ENCODE measurements around the gene CDRT4.

CDRT4 gene

GRCh38 chr17:15492186-15492585 lies 24.8 kb upstream of the CDRT4 start:
- DNase-seq: no peak

DNA sequence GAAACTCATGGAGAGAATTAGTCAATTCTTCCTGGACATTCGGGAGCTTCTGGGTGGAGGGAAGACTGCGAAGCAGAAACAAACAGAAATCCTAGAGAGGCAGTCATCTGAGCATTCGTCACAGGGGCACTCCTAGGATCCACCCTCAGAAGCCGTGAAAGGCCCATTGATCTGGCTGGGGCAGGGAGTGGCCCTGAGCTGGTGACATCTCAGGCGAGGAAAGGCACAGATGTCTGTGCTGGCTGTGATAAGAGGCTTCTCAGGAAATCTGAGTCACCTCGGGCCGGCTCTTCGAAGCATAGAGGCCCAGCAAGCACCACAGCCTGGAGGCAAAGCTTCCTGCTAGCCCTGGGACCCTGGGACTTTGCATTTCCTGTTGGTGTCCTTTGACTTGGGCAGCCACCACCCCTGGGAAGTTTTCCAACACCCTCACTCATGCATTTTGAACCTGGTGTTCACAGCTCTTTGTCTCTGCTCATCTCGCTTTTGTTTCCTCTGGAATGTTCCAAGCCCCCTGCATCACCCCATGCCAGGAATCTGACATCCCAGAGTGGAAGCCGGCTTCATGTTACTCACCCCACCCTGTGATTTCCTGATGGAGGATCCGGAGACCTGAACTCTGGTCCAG lies 23.3 kb upstream of the CDRT4 start:
- no peak for DNase-seq

DNA sequence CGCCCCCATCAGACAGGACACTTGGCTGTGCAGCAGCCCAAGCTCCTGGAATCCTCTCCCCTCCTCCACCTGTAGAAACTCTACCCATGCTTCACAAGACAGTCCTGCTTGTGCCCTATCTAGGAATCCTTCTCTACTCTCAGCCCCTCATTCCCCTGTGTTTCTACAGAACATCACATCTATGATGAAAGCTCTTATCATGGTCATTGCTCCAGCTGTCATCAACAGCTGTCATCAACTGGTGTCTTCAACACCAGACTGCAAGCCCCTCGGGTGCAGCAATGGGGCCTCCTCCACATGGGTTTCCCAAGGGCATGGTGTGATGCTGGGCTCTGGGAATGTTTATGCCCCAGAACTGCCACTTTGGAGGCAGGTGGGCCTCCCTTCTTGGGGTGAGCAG lies 21.1 kb upstream of the CDRT4 start:
- no peak for DNase-seq

GRCh38 chr17:15485045-15485444 lies 17.6 kb upstream of the CDRT4 start:
- DNase-seq: no peak

- no peak for DNase-seq
Observed at GRCh38 chr17:15483431-15483830, 16.0 kb upstream of the CDRT4 start.

DNA sequence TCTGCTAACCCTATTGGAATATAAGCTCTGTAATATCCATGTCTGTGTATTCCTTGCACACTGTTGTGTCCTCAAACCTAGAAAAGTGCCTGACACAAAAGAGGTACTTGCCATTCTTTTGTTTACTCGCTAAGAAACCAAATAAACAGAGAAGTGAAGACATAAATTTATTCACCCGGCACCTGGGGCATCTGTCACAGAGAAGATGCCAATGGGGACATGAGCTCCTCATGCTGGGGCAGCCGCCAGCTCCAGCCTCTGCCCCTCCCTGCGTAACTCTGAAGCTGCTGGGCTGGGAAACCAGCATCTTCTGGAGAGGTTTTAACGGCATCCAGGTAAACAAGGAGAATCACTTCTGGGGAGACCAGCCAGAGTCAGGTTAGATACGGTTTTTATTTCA lies 15.1 kb upstream of the CDRT4 start:
- DNase-seq: no peak

GRCh38 chr17:15481481-15481880 lies 14.1 kb upstream of the CDRT4 start:
- DNase-seq: no peak

DNA sequence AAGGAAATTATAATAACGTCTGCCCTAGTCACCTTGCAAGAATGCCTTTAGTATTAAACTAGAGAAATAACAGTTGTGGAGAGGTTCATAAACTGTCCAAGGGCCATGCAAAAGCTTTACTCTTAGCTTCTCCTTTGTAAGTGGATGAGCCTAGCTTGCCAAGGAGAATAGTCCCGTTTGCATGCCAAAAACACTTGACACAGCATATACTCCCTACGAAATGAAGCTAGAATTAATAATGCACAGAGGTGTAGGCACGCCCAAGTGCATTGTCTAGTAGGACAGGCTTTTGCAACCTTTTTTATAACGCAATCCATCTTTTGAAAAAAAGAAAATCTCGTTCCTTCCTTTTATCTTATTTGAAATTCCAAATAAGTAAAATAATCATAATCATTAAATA lies 12.8 kb upstream of the CDRT4 start:
- DNase-seq: no peak

GRCh38 chr17:15479703-15480102 lies 12.3 kb upstream of the CDRT4 start:
- DNase-seq: no peak

GRCh38 chr17:15478845-15479244 lies 11.4 kb upstream of the CDRT4 start:
- no peak for DNase-seq

- no peak for DNase-seq
Observed at GRCh38 chr17:15475631-15476354, 8.4 kb upstream of the CDRT4 start.

- no peak for DNase-seq
Observed at GRCh38 chr17:15472891-15473290, 5.5 kb upstream of the CDRT4 start.

- DNase-seq: no peak
Observed at GRCh38 chr17:15470536-15470935, 3.1 kb upstream of the CDRT4 start.

DNA sequence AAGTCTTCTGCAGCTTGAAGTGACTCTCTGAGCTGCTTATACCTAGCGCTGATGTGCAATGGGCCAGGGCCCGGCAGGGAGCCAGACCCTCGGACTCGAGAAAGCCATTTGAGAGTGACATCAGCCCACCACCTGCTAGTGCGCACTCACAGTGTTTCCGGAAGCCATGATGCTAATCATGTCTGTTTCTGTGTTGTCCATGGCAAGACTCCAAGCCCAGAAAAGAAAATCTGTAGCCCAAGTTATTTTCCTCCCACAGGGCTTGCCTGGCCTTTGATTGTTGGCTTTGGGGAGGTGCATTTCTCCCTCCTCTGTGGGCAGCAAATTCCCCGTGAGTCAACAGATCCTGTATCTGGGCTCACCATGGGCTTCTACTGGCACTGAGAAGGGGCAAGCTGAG lies 1.8 kb upstream of the CDRT4 start:
- DNase-seq: no peak

GRCh38 chr17:15468126-15468525 lies 705 bp upstream of the CDRT4 start:
- DNase-seq: no peak

- no peak for DNase-seq
Observed at GRCh38 chr17:15466131-15466530, 1.3 kb downstream of the CDRT4 start.

DNA sequence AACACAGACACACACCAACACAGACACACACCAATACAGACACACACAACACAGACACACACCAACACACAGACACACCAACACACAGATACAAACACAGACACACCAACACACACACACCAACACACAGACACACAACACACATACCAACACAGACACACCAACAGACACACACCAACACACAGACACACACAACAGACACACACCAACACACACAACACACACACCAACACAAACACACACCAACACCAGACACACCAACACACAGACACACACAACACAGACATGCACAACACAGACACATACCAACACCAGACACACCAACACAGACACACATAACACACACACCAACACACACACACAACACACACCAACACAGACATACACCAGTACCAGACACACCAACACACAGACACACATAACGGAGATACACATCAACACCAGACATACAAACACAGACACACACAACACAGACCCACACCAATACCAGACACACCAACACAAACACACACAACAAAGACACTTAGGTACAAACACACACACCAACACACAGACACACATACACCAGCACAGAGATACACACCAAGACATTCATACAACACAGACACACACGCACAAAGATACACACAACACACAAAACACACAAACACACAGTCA lies 2.2 kb downstream of the CDRT4 start:
- no peak for DNase-seq

DNA sequence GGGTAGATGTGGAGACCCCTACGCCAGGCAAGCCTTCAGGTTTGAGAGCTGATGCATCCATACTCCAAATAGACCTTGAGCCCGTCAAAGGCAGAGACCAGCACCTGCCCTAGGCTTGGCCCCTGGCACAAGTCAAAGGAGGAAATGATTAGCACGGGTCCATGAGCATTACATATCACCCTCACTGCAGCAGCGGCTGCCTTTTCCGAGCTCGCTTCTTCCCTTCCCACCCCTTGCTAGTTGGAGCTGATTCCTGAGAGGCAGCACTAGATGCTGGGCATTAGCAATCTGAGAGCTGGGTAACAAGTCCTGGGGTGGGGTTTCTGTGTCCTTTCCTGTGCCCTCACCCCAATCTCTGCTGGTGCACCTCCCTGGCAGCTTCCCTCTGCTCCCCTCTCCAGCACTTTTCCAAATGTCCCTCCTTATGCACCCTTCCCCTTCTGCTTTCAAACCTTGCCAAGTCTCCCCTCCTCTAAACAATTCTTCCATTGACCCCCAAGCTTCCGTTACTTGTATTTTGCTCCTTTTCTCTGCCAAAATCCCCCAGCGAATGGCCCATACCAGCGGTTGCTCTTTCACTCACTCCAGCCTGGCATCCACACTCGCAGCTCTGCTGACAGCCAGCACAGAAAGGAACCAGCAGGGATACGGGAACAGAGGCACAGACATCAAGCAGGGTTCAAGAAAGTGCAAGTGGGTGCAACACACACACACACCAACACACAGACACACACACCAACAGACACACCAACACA lies 3.0 kb downstream of the CDRT4 start:
- no peak for DNase-seq

DNA sequence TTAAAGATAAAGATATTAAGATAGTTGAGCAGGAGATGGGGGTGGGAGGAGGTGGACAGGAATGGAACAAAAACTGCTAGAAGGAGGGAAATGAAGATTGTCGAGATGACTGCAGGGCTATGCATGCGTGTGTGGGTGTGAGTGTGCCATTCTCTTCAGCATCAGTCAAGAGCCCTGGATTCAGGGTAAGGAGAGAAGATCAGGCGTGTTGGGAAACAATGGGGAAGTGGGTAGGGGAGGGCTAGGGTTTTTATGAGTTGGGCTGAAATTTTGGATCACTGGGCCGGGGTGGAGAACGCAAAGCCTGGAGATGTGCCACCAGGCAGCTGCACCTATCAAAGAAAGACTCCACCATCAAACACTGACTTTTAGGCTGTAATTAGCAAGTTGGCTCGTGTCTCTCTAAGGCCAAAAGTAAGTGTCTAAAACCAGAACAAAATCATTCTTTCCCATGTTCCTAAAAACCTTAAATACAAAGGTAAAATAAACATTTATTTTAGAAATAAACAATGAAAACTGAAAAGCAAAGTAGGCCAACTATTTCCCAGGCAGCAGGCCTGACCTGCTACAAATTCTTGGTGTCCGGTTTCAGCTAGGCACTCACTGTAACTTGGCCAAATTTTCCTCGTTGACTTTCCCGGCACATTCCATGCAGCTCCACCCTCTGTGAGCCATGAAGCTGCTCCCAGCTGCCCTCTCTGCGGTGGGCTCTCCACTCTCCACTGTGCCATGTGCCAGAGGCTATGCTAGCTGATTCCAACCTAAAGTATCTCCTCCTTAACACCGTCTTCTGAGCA lies 4.2 kb downstream of the CDRT4 start:
- DNase-seq: no peak

DNA sequence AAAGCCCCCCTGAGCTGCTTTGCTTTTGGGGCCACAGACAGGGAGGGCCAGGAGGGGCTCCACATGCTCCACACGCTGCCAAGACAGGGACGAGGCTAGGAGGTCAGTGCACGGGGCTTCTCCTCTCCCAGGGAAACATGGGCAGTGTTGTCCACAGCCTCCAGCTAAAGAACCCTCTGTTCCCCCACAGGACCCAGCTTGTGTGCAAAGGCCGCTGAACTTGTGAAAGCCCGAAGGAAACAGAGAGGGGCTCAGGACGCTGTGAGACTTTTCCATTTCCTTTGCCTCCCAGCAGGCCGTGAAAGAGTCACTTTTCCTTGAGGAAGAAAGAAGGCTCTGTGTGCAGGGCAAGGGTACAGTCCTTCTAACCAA lies 9.7 kb downstream of the CDRT4 start:
- DNase-seq: no peak

GRCh38 chr17:15456972-15457722 lies 10.3 kb downstream of the CDRT4 start:
- no peak for DNase-seq

GRCh38 chr17:15456496-15456895 lies 10.9 kb downstream of the CDRT4 start:
- DNase-seq: no peak

Data from stimulated activated CD4-positive, alpha-beta T cell treated with anti-CD3 and anti-CD28 coated beads, Interleukin-12 subunit alpha, Interleukin-12 subunit beta, amount 100 ng/mL, for 4 hours (primary cell).